ENCODE results near the gene RACGAP1. TPM values are rescaled to one million over a fixed set of nuclear protein-coding genes. Genes with fewer than 3 reads are reported as not detected.

Gene RACGAP1
- total and polyA plus RNA-seq, 2 of the 4 experiments (the other 2 are of a cell fraction) = 37.9 to 110 TPM

GRCh38 chr12:50072198-50072907, 47.1 kb upstream of the RACGAP1 start:
- no peak overlapping the region for H2BK5ac ChIP-seq (ENCODE audit: low read depth, low read length, poor library complexity, severe bottlenecking)
- H2BK120ac ChIP-seq (ENCODE audit: low read depth, low read length) = no peak overlapping the region
- H3K4me1 ChIP-seq (ENCODE audit: control insufficient read depth, insufficient read depth, low read length) = peaks cover 3% of the 10 kb centered on the region; the same call in 1 of the 2 replicates
- CTCF ChIA-PET = no interaction called here
- no peak overlapping the region for H3K18ac ChIP-seq (ENCODE audit: low read depth, low read length)
- dilution Hi-C loops (cut with HindIII; ENCODE audit: low sequenced_read_pairs, unreplicated experiment) (no loop called here), in situ Hi-C loops (cut with MboI; ENCODE audit: low sequenced_read_pairs) (no loop called here), intact Hi-C loops (cut with micrococcal nuclease) (no loop called here)
- H3K9ac ChIP-seq (ENCODE audit: low read depth, low read length) = no peak overlapping the region
- H2BK20ac ChIP-seq (ENCODE audit: low read depth, low read length) = no peak overlapping the region
- no peak overlapping the region for H3K4me2 ChIP-seq (ENCODE audit: low read depth, low read length)
- H3K27ac ChIP-seq (ENCODE audit: insufficient read depth, low read length) = no peak overlapping the region
- H4K20me1 ChIP-seq (ENCODE audit: insufficient read depth, low read length) = no peaks in the 10 kb centered on the region; the same call in 1 of the 2 replicates
- DNase-seq (no peak), ATAC-seq (ENCODE audit: low read depth) (no peak)
- H2AK5ac ChIP-seq (ENCODE audit: low read depth, low read length) = no peak overlapping the region
- H3K79me1 ChIP-seq (ENCODE audit: low read depth in 1 of 2, low read length in 2 of 2) = no peaks in the 10 kb centered on the region
- H2AFZ ChIP-seq (replicated peaks; ENCODE audit: low read length, poor library complexity) = no peak overlapping the region
- no peak overlapping the region for H3K14ac ChIP-seq (replicated peaks; ENCODE audit: low read depth, low read length)
- no peak overlapping the region for H4K91ac ChIP-seq (ENCODE audit: insufficient read depth, low read depth, low read length)
- no peak overlapping the region for H3K56ac ChIP-seq (ENCODE audit: extremely low read depth, insufficient read depth, low read length)
- no peak overlapping the region for H4K5ac ChIP-seq (ENCODE audit: low read depth, low read length)
- BruUV-seq (replicated peaks) = no TSS peak
- no peaks in the 10 kb centered on the region for H3K9me1 ChIP-seq (ENCODE audit: insufficient read depth, low read length)
- no peak overlapping the region for H4K8ac ChIP-seq (ENCODE audit: low read depth in 2 of 2, low read length in 2 of 2)
- H3K27me3 ChIP-seq (ENCODE audit: control insufficient read depth, insufficient read depth, low read length) = no peaks in the 10 kb centered on the region
- no peak overlapping the region for H2AK9ac ChIP-seq (replicated peaks; ENCODE audit: low read depth, low read length, poor library complexity)
- TF ChIP-seq RAD21 (IDR thresholded peaks at IDR 0.05; ENCODE audit: low read length) (no peak), NFE2L2 (IDR thresholded peaks at IDR 0.05; ENCODE audit: low read depth, low read length) (no peak), MAFK (IDR thresholded peaks at IDR 0.05; ENCODE audit: low read depth, low read length) (no peak), RFX5 (IDR thresholded peaks at IDR 0.05; ENCODE audit: low read depth, low read length) (no peak), MAZ (IDR thresholded peaks at IDR 0.05; ENCODE audit: borderline replicate concordance, low read depth, low read length) (no peak), CTCF (conservative IDR thresholded peaks at IDR 0.05; ENCODE audit: low read depth, low read length) (no peak), CHD1 (IDR thresholded peaks at IDR 0.05; ENCODE audit: low read depth, low read length) (no peak), BHLHE40 (IDR thresholded peaks at IDR 0.05; ENCODE audit: low read depth, low read length) (no peak), SMC3 (IDR thresholded peaks at IDR 0.05; ENCODE audit: low read depth, low read length) (no peak), POLR2A (IDR thresholded peaks at IDR 0.05; ENCODE audit: low read depth, low read length) (no peak), CEBPB (IDR thresholded peaks at IDR 0.05; ENCODE audit: low read depth, low read length) (no peak), RCOR1 (IDR thresholded peaks at IDR 0.05; ENCODE audit: insufficient replicate concordance, low read length) (no peak), FOS (IDR thresholded peaks at IDR 0.05; ENCODE audit: low read depth, low read length) (no peak), MXI1 (IDR thresholded peaks at IDR 0.05; ENCODE audit: borderline replicate concordance, low read depth, low read length) (no peak)
- TF ChIP-seq, protein P1, sequence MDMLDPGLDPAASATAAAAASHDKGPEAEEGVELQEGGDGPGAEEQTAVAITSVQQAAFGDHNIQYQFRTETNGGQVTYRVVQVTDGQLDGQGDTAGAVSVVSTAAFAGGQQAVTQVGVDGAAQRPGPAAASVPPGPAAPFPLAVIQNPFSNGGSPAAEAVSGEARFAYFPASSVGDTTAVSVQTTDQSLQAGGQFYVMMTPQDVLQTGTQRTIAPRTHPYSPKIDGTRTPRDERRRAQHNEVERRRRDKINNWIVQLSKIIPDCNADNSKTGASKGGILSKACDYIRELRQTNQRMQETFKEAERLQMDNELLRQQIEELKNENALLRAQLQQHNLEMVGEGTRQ (IDR thresholded peaks at IDR 0.05; ENCODE audit: low read depth, low read length) = no peak
- TF ChIP-seq, protein P2, sequence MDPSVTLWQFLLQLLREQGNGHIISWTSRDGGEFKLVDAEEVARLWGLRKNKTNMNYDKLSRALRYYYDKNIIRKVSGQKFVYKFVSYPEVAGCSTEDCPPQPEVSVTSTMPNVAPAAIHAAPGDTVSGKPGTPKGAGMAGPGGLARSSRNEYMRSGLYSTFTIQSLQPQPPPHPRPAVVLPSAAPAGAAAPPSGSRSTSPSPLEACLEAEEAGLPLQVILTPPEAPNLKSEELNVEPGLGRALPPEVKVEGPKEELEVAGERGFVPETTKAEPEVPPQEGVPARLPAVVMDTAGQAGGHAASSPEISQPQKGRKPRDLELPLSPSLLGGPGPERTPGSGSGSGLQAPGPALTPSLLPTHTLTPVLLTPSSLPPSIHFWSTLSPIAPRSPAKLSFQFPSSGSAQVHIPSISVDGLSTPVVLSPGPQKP (IDR thresholded peaks at IDR 0.05; ENCODE audit: borderline replicate concordance, low read depth, low read length) = no peak
- POLR2A ChIA-PET (ENCODE audit: unreplicated experiment) = no interaction called here
- no peak overlapping the region for H3K23ac ChIP-seq (ENCODE audit: low read depth, low read length)
- H3K36me3 ChIP-seq (ENCODE audit: control insufficient read depth, insufficient read depth, low read length) = no peaks in the 10 kb centered on the region
- no peak overlapping the region for H3K4me3 ChIP-seq (ENCODE audit: insufficient read depth, low read depth, low read length)
- 56% methylated on average over 1 of the region's 10 CpGs; no CpG with 5 or more reads in 1 of the 2 experiments for WGBS, 2 experiments (ENCODE audit: extremely low coverage in 2 of 2, insufficient read length in 1 of 2)
- no peak overlapping the region for H2BK15ac ChIP-seq (ENCODE audit: low read depth, low read length)
- H3K9me3 ChIP-seq (ENCODE audit: control insufficient read depth, insufficient read depth, low read length) = no peaks in the 10 kb centered on the region
- no peak overlapping the region; the same call in 1 of the 2 replicates for H3K4ac ChIP-seq (ENCODE audit: low read depth, low read length)

All from IMR-90 (cell line).